ENCODE results near the gene LY86.

The LY86 gene

DNA sequence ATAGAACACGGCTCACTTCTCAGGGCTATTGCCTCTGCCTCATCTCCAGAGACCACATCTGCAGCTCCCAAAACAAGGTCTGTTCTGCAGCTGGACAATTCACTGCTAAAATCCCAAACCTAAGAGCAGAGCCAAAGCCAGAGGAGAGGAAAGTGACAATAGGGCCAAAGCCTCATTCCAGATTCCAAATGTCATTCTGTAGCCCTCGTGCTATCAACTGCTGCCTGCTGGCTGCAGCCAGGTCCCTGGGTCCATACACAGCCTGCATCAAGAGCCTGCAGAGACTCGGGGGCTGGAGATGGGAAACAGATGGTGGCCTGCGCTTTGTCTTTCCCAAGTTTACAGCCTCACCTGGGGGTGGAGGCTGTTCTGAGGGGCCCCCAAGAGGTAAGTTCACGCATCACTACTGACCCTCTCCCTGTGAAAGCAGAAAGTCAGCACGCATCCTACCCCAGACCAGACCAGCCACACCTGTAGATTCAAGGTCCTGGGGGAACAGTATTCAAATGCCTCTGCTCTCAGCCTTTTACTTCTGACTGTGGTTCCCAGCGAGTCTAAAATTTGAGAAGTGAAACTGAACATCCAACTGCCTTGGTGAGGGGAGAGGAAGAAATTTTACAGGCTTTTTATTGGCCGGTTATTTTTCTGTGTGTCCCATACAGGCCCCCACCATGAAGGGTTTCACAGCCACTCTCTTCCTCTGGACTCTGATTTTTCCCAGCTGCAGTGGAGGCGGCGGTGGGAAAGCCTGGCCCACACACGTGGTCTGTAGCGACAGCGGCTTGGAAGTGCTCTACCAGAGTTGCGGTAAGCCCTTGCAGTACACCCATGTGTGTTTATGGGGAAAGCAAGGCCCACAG lies at the start of gene LY86:
Gene LY86, plus strand, starts transcription at position 657 of the 860 bp plus-strand sequence. Its CDS starts 15 bp downstream, at position 672.
- DNase-seq (ENCODE audit: low read depth in 3 of 3, low spot score in 1 of 3), result no peak

- no peak for DNase-seq (ENCODE audit: low read depth in 3 of 3, low spot score in 1 of 3)
These were observed 49.5 kb upstream of the LY86 start for GRCh38 chr6:6539036-6539435.

DNA sequence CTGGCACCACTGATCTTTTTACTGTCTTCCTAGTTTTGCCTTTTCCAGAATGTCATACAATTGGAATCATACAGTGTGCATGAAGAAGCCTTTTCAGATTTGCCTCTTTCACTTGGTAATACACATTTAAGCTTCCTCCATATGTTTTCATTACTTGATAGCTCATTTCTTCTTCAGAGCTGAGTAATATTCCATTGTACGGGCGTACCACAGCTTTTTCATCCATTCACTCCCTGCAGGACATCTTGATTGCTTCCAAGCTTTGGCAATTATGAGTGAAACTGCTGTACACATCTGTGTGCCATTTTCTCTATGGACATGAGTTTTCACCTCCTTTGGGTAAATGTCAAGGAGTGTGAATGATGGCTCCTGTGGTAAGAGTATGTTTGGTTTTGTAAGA lies 46.2 kb upstream of the LY86 start:
- DNase-seq (ENCODE audit: low read depth in 3 of 3, low spot score in 1 of 3), result no peak

- no peak for DNase-seq (ENCODE audit: low read depth in 3 of 3, low spot score in 1 of 3)
These were observed 45.2 kb upstream of the LY86 start for GRCh38 chr6:6543181-6543879.

GRCh38 chr6:6545616-6546317 lies 42.8 kb upstream of the LY86 start:
- DNase-seq (ENCODE audit: low read depth in 3 of 3, low spot score in 1 of 3), result no peak

GRCh38 chr6:6546318-6547109 lies 42.0 kb upstream of the LY86 start:
- peak in 1 of 3 donors; percentile 12 for DNase-seq (ENCODE audit: low read depth in 3 of 3, low spot score in 1 of 3)

DNA sequence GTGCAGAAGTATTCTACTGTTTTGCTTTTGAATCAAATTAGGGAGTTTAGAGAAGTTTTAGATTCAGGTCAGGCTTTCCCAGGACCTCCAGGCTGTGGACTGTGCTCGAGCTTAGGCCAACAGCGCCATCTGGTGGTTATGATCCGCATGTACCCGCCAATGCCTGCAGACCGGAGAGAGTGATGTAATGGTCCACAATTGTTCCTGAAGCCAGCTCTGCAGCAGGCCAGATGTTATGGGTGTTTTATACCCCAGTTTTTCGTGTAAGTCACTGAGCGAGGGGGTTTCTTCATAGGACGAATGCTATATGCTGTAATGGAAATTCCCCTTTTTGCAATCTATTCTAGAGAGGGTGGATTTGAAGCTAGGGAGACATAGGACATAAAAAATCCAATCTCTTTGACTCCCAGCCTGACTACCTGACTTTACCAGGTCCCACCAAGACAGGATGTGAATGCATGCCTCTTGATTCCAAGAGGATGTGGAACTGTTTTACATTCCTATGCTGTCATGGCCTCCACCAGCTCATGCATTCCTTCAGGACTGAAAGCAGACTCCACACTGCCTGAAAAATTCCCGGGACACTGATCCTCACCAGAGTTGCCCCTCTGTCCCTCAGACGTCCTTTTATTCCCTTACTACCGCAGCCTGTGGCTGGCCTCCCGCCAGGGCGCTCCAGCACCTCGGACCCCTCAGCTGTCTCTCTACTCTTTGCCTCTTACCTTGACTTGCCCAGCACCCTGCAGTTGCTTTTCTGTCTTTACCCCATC lies 41.2 kb upstream of the LY86 start:
- peak; percentile 47 to 72 (median 66) for DNase-seq (ENCODE audit: low read depth in 3 of 3, low spot score in 1 of 3)

DNA sequence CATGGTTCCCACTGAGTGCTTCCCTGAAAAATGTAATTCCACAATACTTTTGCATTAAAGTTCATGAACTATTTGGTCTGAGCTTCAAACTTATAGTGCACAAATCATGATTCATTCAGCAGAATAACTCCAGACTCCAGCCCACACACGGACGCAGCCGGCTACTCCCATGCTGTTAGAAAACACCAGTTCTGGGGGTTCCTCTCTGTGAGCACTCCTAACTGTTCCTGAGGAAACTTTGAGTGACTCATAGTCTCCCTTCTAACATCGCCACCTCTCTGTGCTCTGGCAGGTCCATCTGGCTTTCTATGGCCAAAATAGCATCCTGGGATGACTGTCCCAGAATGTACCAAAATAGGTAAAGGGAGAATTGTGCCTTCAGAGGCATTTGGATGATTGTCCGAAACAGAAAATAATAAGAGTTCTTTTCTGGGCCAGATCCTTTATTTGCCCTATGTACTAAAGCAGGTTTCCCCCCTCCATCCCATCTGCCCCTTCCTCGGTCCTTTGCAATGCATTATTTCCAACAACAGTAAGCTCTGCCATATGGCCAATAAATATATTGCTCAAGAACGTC lies 32.3 kb upstream of the LY86 start:
- no peak for DNase-seq (ENCODE audit: low read depth in 3 of 3, low spot score in 1 of 3)

- no peak for DNase-seq (ENCODE audit: low read depth in 3 of 3, low spot score in 1 of 3)
These were observed 31.6 kb upstream of the LY86 start for GRCh38 chr6:6556738-6557503.

DNA sequence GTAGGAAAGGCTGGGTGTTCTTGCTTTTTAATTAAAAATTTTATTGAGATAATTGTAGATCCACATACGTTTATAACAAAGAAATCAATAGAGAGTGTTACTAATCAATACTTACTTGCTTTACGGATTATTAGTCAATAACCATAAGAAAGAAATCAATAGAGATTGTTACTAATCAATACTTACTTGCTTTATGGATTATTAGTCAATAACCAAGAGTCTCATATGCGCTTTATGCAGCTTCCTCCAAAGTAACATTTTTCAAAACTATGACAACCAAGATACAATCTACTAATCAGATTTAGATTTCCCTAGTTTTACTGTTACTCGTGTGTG lies 31.0 kb upstream of the LY86 start:
- DNase-seq (ENCODE audit: low read depth in 3 of 3, low spot score in 1 of 3), result no peak

DNA sequence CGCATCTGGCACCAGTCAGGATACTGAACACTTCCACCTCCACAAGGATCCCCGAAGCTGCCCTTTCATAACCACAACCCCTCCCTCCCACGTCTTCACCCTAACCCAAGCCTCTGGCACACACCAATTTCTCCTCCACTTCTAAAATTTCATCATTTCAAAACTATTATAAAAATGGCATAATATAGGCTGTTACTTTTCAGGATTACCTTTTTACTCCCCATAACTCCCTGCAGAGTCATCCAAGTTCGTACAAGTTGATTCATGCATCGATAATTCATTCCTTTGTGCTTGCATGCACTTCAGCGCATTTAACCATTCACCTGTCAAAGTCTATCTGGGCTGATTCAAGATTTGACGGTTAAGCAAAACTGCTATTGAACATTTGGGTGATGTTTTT lies 30.6 kb upstream of the LY86 start:
- no peak for DNase-seq (ENCODE audit: low read depth in 3 of 3, low spot score in 1 of 3)

GRCh38 chr6:6559994-6560570 lies 28.4 kb upstream of the LY86 start:
- no peak for DNase-seq (ENCODE audit: low read depth in 3 of 3, low spot score in 1 of 3)

DNA sequence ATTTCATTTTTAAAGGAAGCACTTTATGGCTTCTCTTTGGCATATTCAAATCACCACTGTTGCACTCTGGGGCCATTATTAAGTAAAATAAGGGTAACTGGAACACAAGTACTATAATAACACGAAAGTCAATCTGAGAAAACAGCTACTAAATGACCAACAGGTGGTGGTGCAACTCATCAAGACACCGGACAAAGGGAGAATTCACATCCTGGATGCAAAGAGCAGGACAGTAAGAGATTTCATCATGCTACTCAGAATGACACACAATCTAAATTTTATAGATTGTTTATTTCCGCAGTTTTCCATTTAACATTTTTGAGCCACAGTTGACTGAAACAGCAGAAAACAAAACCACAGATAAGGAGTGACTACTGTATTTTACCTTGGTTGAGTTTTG lies 27.6 kb upstream of the LY86 start:
- DNase-seq (ENCODE audit: low read depth in 3 of 3, low spot score in 1 of 3), result no peak

- no peak for DNase-seq (ENCODE audit: low read depth in 3 of 3, low spot score in 1 of 3)
These were observed 24.4 kb upstream of the LY86 start for GRCh38 chr6:6564154-6564553.

- DNase-seq (ENCODE audit: low read depth in 3 of 3, low spot score in 1 of 3), result no peak
These were observed 23.5 kb upstream of the LY86 start for GRCh38 chr6:6565069-6565468.

DNA sequence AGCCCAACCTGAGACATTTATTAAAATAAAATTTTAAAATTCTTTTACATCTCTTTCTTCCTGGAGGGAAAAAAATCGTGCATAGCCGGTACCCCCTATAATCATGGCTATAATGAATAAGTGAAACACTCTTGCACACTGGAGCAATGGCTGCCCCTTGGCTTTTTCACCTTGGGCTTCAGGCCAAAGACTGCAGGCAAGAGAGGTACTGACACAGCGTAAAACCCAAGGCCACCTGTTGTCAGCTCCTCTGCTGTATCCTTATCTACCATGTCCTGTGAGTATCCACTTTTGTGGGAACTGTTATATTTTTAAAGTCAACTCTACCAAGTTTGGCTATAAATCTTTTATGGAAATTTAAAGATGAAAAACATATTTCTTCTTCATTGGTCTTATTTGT lies 23.0 kb upstream of the LY86 start:
- DNase-seq (ENCODE audit: low read depth in 3 of 3, low spot score in 1 of 3), result no peak

- no peak for DNase-seq (ENCODE audit: low read depth in 3 of 3, low spot score in 1 of 3)
These were observed 21.8 kb upstream of the LY86 start for GRCh38 chr6:6566766-6567165.

- no peak for DNase-seq (ENCODE audit: low read depth in 3 of 3, low spot score in 1 of 3)
These were observed 19.3 kb upstream of the LY86 start for GRCh38 chr6:6569096-6569810.

Data from stimulated activated CD4-positive, alpha-beta T cell treated with anti-CD3 and anti-CD28 coated beads, TNF-alpha, amount 100 ng/mL, for 1 hour (primary cell).